Ishikawa (cell line): ENCODE results near the gene TMEM52.

Experiments
- CEBPB ChIP-seq: IDR thresholded peaks from 2 replicates; pipeline ENCODE4 v1.6.1; 2012
- CREB1 ChIP-seq: IDR thresholded peaks from 2 replicates; pipeline ENCODE4 v1.6.1; 2012; ENCODE audit warnings: low read depth
- EGR1 ChIP-seq: IDR thresholded peaks from 2 replicates; pipeline ENCODE4 v1.6.1; 2012
- EP300 ChIP-seq: IDR thresholded peaks from 2 replicates; pipeline ENCODE4 v1.6.1; 2012; ENCODE audit warnings: borderline replicate concordance
- FOXM1 ChIP-seq: IDR thresholded peaks from 2 replicates; pipeline ENCODE4 v1.6.1; 2012; ENCODE audit warnings: low read depth, borderline replicate concordance
- MAX ChIP-seq: IDR thresholded peaks from 2 replicates; pipeline ENCODE4 v1.6.1; 2012
- NFIC ChIP-seq: IDR thresholded peaks from 2 replicates; pipeline ENCODE4 v1.6.1; 2012
- RAD21 ChIP-seq: IDR thresholded peaks from 2 replicates; pipeline ENCODE4 v1.6.1; 2012; ENCODE audit warnings: low read depth
- REST ChIP-seq: IDR thresholded peaks from 2 replicates; pipeline ENCODE4 v1.6.1; 2012; ENCODE audit warnings: low read depth, mild to moderate bottlenecking
- TAF1 ChIP-seq: IDR thresholded peaks from 2 replicates; pipeline ENCODE4 v1.6.1; 2012; ENCODE audit warnings: low read depth, mild to moderate bottlenecking
- TCF12 ChIP-seq: IDR thresholded peaks from 2 replicates; pipeline ENCODE4 v1.6.1; 2012; ENCODE audit warnings: low read depth
- TEAD4 ChIP-seq: IDR thresholded peaks from 2 replicates; pipeline ENCODE4 v1.6.1; 2012
- USF1 ChIP-seq: IDR thresholded peaks from 2 replicates; pipeline ENCODE4 v1.6.1; 2012
- YY1 ChIP-seq: IDR thresholded peaks from 2 replicates; pipeline ENCODE4 v1.6.1; 2012; ENCODE audit warnings: low read depth
- ZBTB7A ChIP-seq: IDR thresholded peaks from 2 replicates; pipeline ENCODE4 v1.6.1; 2012; ENCODE audit warnings: low read depth

Gene TMEM52

GRCh38 chr1:1883092-1883873 lies 35.8 kb downstream of the TMEM52 start:
- no peak for TF ChIP-seq NFIC
- TF ChIP-seq TAF1: no peak
- TF ChIP-seq USF1: no peak

GRCh38 chr1:1881727-1882126 lies 37.4 kb downstream of the TMEM52 start:
- TF ChIP-seq TAF1: no peak
- no peak for TF ChIP-seq FOXM1
- TF ChIP-seq EP300: no peak
- TF ChIP-seq EGR1: no peak
- no peak for TF ChIP-seq NFIC
- no peak for TF ChIP-seq YY1
- TF ChIP-seq REST: no peak
- TF ChIP-seq RAD21: no peak
- no peak for TF ChIP-seq MAX
- TF ChIP-seq TEAD4: no peak

GRCh38 chr1:1880617-1881312 lies 38.3 kb downstream of the TMEM52 start:
- TF ChIP-seq RAD21: no peak
- TF ChIP-seq EP300: no peak
- no peak for TF ChIP-seq CREB1
- no peak for TF ChIP-seq EGR1
- TF ChIP-seq ZBTB7A: no peak

- no peak for TF ChIP-seq TEAD4
Measured at GRCh38 chr1:1879942-1880341, 39.1 kb downstream of the TMEM52 start.

GRCh38 chr1:1877865-1878436 lies 41.1 kb downstream of the TMEM52 start:
- TF ChIP-seq CEBPB (no peak), TCF12 (no peak), NFIC (no peak), USF1 (no peak), EP300 (no peak), YY1 (no peak), ZBTB7A (no peak), TAF1 (no peak), REST (no peak), FOXM1 (no peak), MAX (no peak), EGR1 (no peak), RAD21 (no peak), CREB1 (no peak), TEAD4 (no peak)

GRCh38 chr1:1876335-1876930 lies 42.6 kb downstream of the TMEM52 start:
- no peak for TF ChIP-seq USF1
- no peak for TF ChIP-seq TCF12
- no peak for TF ChIP-seq TEAD4
- TF ChIP-seq TAF1: no peak
- no peak for TF ChIP-seq CREB1
- no peak for TF ChIP-seq REST
- TF ChIP-seq MAX: no peak
- no peak for TF ChIP-seq EP300
- no peak for TF ChIP-seq CEBPB
